Peyer's patch (tissue), 4 donors: Measurements from ENCODE around the gene CXCL16.

Source experiments
- CTCF ChIP-seq, 6 experiments: fragments of 450-650 bp in 4 of 6; fragments of 200-600 bp in 2 of 6; sonication (generic) in 1 of 6; IDR thresholded peaks; one replicate each; pipeline ENCODE4 v1.5.1; 2017 to 2019; ENCODE audit warnings: antibody characterized with exemption in 6 of 6, mild to moderate bottlenecking in 3 of 6, moderate library complexity in 1 of 6
- POLR2A ChIP-seq, 2 donors: fragments of 450-650 bp; IDR thresholded peaks; one replicate each; pipeline ENCODE4 v1.5.1; 2017; ENCODE audit warnings: antibody characterized with exemption in 2 of 2, mild to moderate bottlenecking in 2 of 2, moderate library complexity in 2 of 2

- no peak for TF ChIP-seq CTCF (IDR thresholded peaks at IDR 0.05)
- no peak for TF ChIP-seq POLR2A (IDR thresholded peaks at IDR 0.05)
Measured at GRCh38 chr17:4718276-4718675, 21.5 kb downstream of the CXCL16 start.
